ENCODE data around the gene JAGN1. TPM values are rescaled to one million over a fixed set of nuclear protein-coding genes. Genes with fewer than 3 reads are reported as not detected.

JAGN1 gene
- polyA plus RNA-seq, 2 donors: 20.6 to 25.8 TPM

- Histone ChIP-seq H3K36me3 (ENCODE audit: control insufficient read depth in 2 of 2, insufficient read depth in 2 of 2, low read length in 1 of 2) (peaks cover 0 to 11% of the 10 kb centered on the region in 2 donors), H3K4me3 (ENCODE audit: low read depth in 1 of 2, low read length in 2 of 2) (no peak overlapping the region), H3K9me3 (ENCODE audit: control insufficient read depth in 2 of 2, insufficient read depth in 1 of 2, low read depth in 1 of 2, low read length in 1 of 2) (no peaks in the 10 kb centered on the region), H3K4me1 (ENCODE audit: control insufficient read depth in 2 of 2, insufficient read depth in 2 of 2, low read length in 1 of 2) (peaks cover 4 to 26% of the 10 kb centered on the region in 2 donors), H3K27me3 (ENCODE audit: control insufficient read depth in 1 of 2, insufficient read depth in 2 of 2, low read length in 2 of 2) (no peaks in the 10 kb centered on the region), H3K27ac (ENCODE audit: low read depth in 2 of 2, low read length in 1 of 2) (peak overlapping the region in 1 of 2 donors; percentile 78)
- WGBS, 2 donors: 45 to 47% methylated on average over 1 of the region's 1 CpG
Measured at GRCh38 chr3:9914011-9914410, 23.6 kb downstream of the JAGN1 start.

- H3K27ac ChIP-seq (ENCODE audit: low read depth in 2 of 2, low read length in 1 of 2): peak overlapping the region; percentile 86 to 95
- no peaks in the 10 kb centered on the region for H3K27me3 ChIP-seq (ENCODE audit: control insufficient read depth in 1 of 2, insufficient read depth in 2 of 2, low read length in 2 of 2)
- H3K36me3 ChIP-seq (ENCODE audit: control insufficient read depth in 2 of 2, insufficient read depth in 2 of 2, low read length in 1 of 2): peaks cover 0 to 7% of the 10 kb centered on the region in 2 donors
- H3K4me1 ChIP-seq (ENCODE audit: control insufficient read depth in 2 of 2, insufficient read depth in 2 of 2, low read length in 1 of 2): peaks cover 4 to 26% of the 10 kb centered on the region in 2 donors
- H3K4me3 ChIP-seq (ENCODE audit: low read depth in 1 of 2, low read length in 2 of 2): peak overlapping the region; percentile 60 to 61
- WGBS, 2 donors: 27 to 31% methylated on average over 15 of the region's 15 CpGs
- H3K9me3 ChIP-seq (ENCODE audit: control insufficient read depth in 2 of 2, insufficient read depth in 1 of 2, low read depth in 1 of 2, low read length in 1 of 2): no peaks in the 10 kb centered on the region
Measured at GRCh38 chr3:9914559-9915253, 24.3 kb downstream of the JAGN1 start.

- peak overlapping the region; percentile 86 to 95 for H3K27ac ChIP-seq (ENCODE audit: low read depth in 2 of 2, low read length in 1 of 2)
- peak overlapping the region; percentile 60 to 61 for H3K4me3 ChIP-seq (ENCODE audit: low read depth in 1 of 2, low read length in 2 of 2)
- H3K27me3 ChIP-seq (ENCODE audit: control insufficient read depth in 1 of 2, insufficient read depth in 2 of 2, low read length in 2 of 2): no peaks in the 10 kb centered on the region
- WGBS, 2 donors: 1 to 3% methylated on average over 80 to 99 of the region's 99 CpGs
- H3K9me3 ChIP-seq (ENCODE audit: control insufficient read depth in 2 of 2, insufficient read depth in 1 of 2, low read depth in 1 of 2, low read length in 1 of 2): no peaks in the 10 kb centered on the region
- H3K36me3 ChIP-seq (ENCODE audit: control insufficient read depth in 2 of 2, insufficient read depth in 2 of 2, low read length in 1 of 2): peaks cover 0 to 10% of the 10 kb centered on the region in 2 donors
- peaks cover 4 to 26% of the 10 kb centered on the region in 2 donors for H3K4me1 ChIP-seq (ENCODE audit: control insufficient read depth in 2 of 2, insufficient read depth in 2 of 2, low read length in 1 of 2)
Measured at GRCh38 chr3:9915254-9916141, 25.1 kb downstream of the JAGN1 start.

- peak overlapping the region; percentile 92 to 95 for H3K27ac ChIP-seq (ENCODE audit: low read depth in 2 of 2, low read length in 1 of 2)
- H3K4me3 ChIP-seq (ENCODE audit: low read depth in 1 of 2, low read length in 2 of 2): peak overlapping the region in 1 of 2 donors; percentile 84
- WGBS, 2 donors: 37 to 43% methylated on average over 7 of the region's 7 CpGs
- H3K9me3 ChIP-seq (ENCODE audit: control insufficient read depth in 2 of 2, insufficient read depth in 1 of 2, low read depth in 1 of 2, low read length in 1 of 2): no peaks in the 10 kb centered on the region
- peaks cover 4 to 26% of the 10 kb centered on the region in 2 donors for H3K4me1 ChIP-seq (ENCODE audit: control insufficient read depth in 2 of 2, insufficient read depth in 2 of 2, low read length in 1 of 2)
- H3K27me3 ChIP-seq (ENCODE audit: control insufficient read depth in 1 of 2, insufficient read depth in 2 of 2, low read length in 2 of 2): no peaks in the 10 kb centered on the region
- H3K36me3 ChIP-seq (ENCODE audit: control insufficient read depth in 2 of 2, insufficient read depth in 2 of 2, low read length in 1 of 2): peaks cover 0 to 7% of the 10 kb centered on the region in 2 donors
Measured at GRCh38 chr3:9916346-9916733, 25.9 kb downstream of the JAGN1 start.

GRCh38 chr3:9916734-9917680 lies 26.6 kb downstream of the JAGN1 start, which contains the start of gene IL17RC:
Gene IL17RC (plus strand): TSS chr3:9917098. CDS start chr3:9917316, 218 bp downstream.
- 11 to 14% methylated on average over 18 to 19 of the region's 19 CpGs for WGBS, 2 donors
- peak within 1 kb of the TSS; percentile 61 to 84 for H3K4me3 ChIP-seq (ENCODE audit: low read depth in 1 of 2, low read length in 2 of 2)
- H3K27ac ChIP-seq (ENCODE audit: low read depth in 2 of 2, low read length in 1 of 2): peak within 1 kb of the TSS; percentile 92 to 95
- H3K27me3 ChIP-seq (ENCODE audit: control insufficient read depth in 1 of 2, insufficient read depth in 2 of 2, low read length in 2 of 2): no peaks in the 10 kb centered on the region
- peaks cover 0 to 6% of the 10 kb centered on the region in 2 donors for H3K36me3 ChIP-seq (ENCODE audit: control insufficient read depth in 2 of 2, insufficient read depth in 2 of 2, low read length in 1 of 2)
- no peaks in the 10 kb centered on the region for H3K9me3 ChIP-seq (ENCODE audit: control insufficient read depth in 2 of 2, insufficient read depth in 1 of 2, low read depth in 1 of 2, low read length in 1 of 2)
- peaks cover 4 to 26% of the 10 kb centered on the region in 2 donors for H3K4me1 ChIP-seq (ENCODE audit: control insufficient read depth in 2 of 2, insufficient read depth in 2 of 2, low read length in 1 of 2)

GRCh38 chr3:9917820-9918219 lies 27.4 kb downstream of the JAGN1 start:
- H3K4me1 ChIP-seq (ENCODE audit: control insufficient read depth in 2 of 2, insufficient read depth in 2 of 2, low read length in 1 of 2): peaks cover 4 to 26% of the 10 kb centered on the region in 2 donors
- H3K9me3 ChIP-seq (ENCODE audit: control insufficient read depth in 2 of 2, insufficient read depth in 1 of 2, low read depth in 1 of 2, low read length in 1 of 2): no peaks in the 10 kb centered on the region
- WGBS, 2 donors: 55 to 68% methylated on average over 10 of the region's 10 CpGs
- no peaks in the 10 kb centered on the region for H3K27me3 ChIP-seq (ENCODE audit: control insufficient read depth in 1 of 2, insufficient read depth in 2 of 2, low read length in 2 of 2)
- H3K36me3 ChIP-seq (ENCODE audit: control insufficient read depth in 2 of 2, insufficient read depth in 2 of 2, low read length in 1 of 2): peaks cover 0 to 6% of the 10 kb centered on the region in 2 donors
- peak overlapping the region in 1 of 2 donors; percentile 92 for H3K27ac ChIP-seq (ENCODE audit: low read depth in 2 of 2, low read length in 1 of 2)
- peak overlapping the region; percentile 59 to 84 for H3K4me3 ChIP-seq (ENCODE audit: low read depth in 1 of 2, low read length in 2 of 2)

GRCh38 chr3:9918261-9919038 lies 28.0 kb downstream of the JAGN1 start:
- Histone ChIP-seq H3K4me3 (ENCODE audit: low read depth in 1 of 2, low read length in 2 of 2) (no peak overlapping the region), H3K27ac (ENCODE audit: low read depth in 2 of 2, low read length in 1 of 2) (no peak overlapping the region), H3K9me3 (ENCODE audit: control insufficient read depth in 2 of 2, insufficient read depth in 1 of 2, low read depth in 1 of 2, low read length in 1 of 2) (no peaks in the 10 kb centered on the region), H3K27me3 (ENCODE audit: control insufficient read depth in 1 of 2, insufficient read depth in 2 of 2, low read length in 2 of 2) (no peaks in the 10 kb centered on the region), H3K36me3 (ENCODE audit: control insufficient read depth in 2 of 2, insufficient read depth in 2 of 2, low read length in 1 of 2) (peaks cover 0 to 6% of the 10 kb centered on the region in 2 donors), H3K4me1 (ENCODE audit: control insufficient read depth in 2 of 2, insufficient read depth in 2 of 2, low read length in 1 of 2) (peaks cover 4 to 26% of the 10 kb centered on the region in 2 donors)
- WGBS, 2 donors: 95% methylated on average over 8 of the region's 8 CpGs

- Histone ChIP-seq H3K4me1 (ENCODE audit: control insufficient read depth in 2 of 2, insufficient read depth in 2 of 2, low read length in 1 of 2) (peaks cover 0 to 3% of the 10 kb centered on the region in 2 donors), H3K27me3 (ENCODE audit: control insufficient read depth in 1 of 2, insufficient read depth in 2 of 2, low read length in 2 of 2) (no peaks in the 10 kb centered on the region), H3K9me3 (ENCODE audit: control insufficient read depth in 2 of 2, insufficient read depth in 1 of 2, low read depth in 1 of 2, low read length in 1 of 2) (no peaks in the 10 kb centered on the region), H3K36me3 (ENCODE audit: control insufficient read depth in 2 of 2, insufficient read depth in 2 of 2, low read length in 1 of 2) (peaks cover 12 to 19% of the 10 kb centered on the region in 2 donors), H3K27ac (ENCODE audit: low read depth in 2 of 2, low read length in 1 of 2) (no peak overlapping the region), H3K4me3 (ENCODE audit: low read depth in 1 of 2, low read length in 2 of 2) (no peak overlapping the region)
- WGBS, 2 donors: 94% methylated on average over 18 to 23 of the region's 23 CpGs
Measured at GRCh38 chr3:9928158-9928557, 37.7 kb downstream of the JAGN1 start.
